GM19240 (cell line): ENCODE measurements around the gene DPM3.
"Not testable (repeated sequence)": the region's sequence is repeated elsewhere in the genome, so short reads cannot be mapped to it uniquely, and the experiment has no call there.

Experiments
- DNase-seq: peaks from one replicate; pipeline ENCODE4 v3.0.0; 2011; ENCODE audit warnings: low spot score; ENCODE audit not compliant: insufficient read length

The DPM3 gene

DNA sequence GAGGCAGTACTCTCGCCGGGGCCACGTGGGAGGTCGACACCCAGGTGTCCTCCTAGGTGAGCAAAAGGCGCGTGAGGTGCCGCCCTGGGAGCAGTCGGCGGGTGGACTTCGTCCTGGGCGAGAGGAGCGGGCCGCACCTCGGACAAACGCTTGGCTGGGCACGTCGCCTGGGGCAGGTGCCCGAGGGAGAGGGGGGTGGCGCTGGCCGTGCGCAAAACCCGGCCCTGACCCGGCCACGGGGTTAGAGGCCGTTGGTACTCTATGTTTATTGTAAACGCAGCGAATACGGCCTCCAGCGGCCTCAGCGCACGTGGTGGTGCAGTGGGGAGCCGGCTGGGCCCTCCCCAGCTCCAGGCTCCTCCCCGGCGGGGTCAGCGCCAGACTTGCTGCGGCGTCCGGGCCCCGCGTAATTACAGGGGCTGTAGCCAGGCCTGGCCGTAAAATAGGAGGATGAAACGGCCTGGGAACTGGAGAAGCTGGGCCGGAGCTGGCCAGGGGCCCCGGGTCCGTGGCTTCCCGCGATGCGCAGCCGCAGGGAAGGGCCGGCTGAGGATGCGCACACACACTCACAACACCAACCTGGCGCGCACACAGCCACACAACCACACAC is 14.3 kb downstream of the DPM3 start:
- DNase-seq, result no peak

DNA sequence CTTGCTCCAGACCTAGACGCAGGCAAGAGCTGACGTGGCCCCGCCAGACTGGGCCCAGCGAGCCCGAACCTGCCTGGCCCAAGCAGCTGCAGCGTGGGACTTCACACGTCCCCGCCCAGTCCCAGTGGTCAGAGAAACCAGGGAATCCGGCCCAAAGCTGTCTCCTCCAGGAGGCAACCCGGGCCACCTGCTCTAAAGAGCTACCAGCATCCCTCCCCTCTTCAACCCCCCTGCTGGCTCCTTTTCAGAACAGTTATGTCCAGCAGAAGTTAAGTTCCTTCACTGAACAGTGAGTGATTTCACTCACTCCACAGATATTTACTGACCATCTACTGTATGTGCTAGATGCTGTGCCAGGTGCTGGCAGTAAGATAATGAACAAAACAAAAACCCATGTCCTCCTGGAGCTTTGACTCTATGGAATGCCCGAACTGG is 14.8 kb downstream of the DPM3 start:
- no peak for DNase-seq

GRCh38 chr1:155124503-155125463 is 15.5 kb downstream of the DPM3 start:
- DNase-seq, result no peak

- no peak for DNase-seq
Observed at GRCh38 chr1:155123801-155124200, 16.5 kb downstream of the DPM3 start.

DNA sequence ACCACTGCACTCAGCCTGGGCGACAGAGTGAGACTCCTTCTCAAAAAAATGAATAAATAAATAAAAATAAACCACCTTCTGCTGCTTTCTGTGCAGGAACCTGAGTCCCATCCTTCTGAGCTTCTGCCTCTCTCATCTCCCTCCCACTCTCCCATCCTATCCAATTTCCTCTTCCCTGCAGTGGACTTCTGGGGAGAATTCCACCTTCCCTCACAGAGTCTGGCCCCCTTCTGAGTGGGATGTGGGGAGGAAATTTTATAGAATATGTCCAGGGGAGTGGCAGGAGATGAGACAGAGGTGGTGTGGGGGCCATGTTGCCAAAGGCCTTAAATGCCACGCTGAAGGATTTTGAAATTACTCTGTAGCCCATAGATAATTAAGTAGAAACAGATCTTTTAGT is 18.0 kb downstream of the DPM3 start:
- DNase-seq, result no peak

GRCh38 chr1:155121249-155121648 is 19.1 kb downstream of the DPM3 start:
- DNase-seq, result no peak

DNA sequence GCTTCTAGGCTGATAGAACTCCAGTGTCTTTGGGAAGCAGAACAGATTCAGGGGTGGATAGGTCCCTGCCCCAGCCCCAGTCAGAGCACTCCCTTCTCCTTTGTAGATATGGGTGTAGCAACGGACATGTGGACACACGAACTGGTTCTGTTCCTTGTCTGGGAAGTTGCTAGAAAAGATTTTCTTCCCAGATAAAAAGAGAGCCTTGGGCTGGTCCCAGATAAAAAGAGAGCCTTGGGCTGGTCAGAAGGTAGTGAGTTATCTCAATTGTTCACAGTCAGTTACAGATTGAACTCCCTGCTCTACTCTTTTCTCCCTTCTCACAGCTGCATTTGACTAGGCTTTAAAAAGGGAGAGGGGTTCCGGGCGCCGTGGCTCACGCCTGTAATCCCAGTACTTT is 20.1 kb downstream of the DPM3 start:
- no peak for DNase-seq

GRCh38 chr1:155118090-155118489 is 22.2 kb downstream of the DPM3 start:
- DNase-seq, result not testable (repeated sequence)

DNA sequence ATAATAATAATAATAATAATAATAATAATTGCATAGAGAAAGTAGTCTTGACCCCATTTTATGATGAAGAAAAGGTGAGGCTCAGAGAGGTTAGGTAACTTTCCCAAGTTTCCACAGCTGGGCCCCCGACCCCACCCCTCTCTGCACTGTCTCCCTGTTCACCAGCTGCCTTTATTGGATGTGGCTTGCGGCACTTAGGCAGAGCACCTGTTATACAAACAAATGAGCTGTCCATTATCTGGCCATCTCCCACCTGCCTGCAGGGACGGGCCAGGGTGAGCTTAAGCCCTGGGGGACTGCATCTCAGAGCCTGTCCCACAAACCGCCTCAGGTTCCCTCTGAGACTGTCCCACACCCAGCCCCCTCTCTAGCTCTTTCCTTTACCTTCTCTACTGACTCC is 22.7 kb downstream of the DPM3 start:
- no peak for DNase-seq

DNA sequence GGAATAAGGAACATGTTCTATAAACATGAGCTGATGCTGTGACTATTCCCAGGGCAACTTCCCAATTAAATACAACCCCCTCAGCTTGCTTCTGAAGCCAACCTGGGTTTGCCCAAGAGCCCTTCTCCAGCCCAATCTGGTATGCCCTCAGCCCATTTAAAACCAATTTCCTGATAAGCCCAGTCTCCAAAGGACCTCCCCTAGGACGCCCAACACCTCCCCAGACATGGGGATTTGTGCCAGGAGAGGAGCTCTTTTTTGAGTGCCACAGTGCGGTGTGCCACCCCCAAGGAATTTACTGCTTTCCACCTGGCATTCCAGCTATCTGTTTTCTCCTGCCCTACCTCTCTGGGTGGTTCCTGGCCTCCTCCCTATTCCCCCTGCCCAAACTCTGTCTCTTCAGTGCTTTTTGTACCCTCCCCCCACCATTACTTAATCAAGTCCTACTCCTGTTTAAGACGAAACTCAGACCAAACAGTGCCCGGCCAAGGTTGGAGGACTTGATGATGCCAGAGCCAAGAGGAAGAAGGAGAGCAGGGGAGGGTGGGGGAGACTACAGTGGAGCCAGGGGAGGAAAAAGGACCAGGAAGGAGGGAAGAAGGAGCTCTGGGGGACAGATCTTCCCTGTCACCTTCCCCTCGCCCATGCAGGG is 24.1 kb downstream of the DPM3 start:
- DNase-seq, result no peak

- no peak for DNase-seq
Observed at GRCh38 chr1:155113450-155113980, 26.8 kb downstream of the DPM3 start.

DNA sequence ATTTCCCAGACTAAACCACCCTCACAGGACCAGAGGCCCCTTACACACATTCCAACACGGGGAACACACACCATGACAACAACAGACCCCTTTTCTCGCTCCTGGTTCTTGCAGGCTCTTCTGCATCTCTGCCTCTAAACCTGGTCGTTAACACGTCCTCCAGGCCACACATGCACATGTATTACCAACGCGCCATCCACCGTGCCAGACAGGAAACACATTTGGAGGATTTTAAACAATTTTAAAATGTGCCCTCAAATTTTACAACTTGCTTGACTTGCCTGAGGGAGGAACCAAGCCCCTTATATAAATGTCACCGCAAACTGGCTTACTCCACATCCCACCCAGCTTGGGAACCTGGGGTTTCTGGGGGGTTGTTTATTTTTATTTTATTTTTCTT is 29.5 kb downstream of the DPM3 start:
- no peak for DNase-seq

DNA sequence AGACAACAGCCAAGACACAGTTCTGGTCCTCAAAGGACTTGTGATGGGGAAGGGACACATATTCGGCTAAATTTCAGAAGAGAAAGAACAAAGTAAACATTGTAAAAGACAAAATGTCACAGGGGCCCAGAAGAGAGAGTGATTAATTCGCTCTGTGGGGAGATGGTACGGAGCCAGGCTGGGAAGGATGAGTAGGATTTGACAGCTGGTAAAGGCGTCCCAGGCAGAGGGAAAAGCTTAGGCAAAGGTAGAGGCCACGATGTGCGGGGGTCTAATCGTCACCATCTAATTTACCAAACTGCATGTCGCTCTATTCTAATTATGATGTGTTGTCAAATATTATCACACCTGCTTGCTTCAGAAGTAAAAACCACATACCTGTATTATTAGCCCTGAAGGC is 29.9 kb downstream of the DPM3 start:
- no peak for DNase-seq

DNA sequence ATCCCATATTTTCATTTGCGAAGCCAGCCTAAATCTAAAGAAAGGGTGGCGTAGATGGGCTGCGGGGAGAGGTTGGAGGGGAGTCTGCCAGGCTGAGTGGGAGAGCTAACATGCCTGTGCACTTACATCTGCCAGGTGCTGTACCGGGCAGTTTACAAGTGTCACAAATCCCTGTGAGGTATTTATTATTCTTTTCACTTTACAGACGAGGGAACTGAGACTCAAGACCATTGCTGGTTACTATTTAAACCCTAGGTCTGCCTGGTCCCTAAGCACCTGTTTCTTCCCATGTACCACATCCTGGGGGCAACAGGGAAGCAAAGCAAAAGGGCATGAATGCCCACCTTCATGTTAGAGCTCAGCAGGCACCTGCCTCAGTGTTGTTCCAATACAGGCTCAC is 32.0 kb downstream of the DPM3 start:
- no peak for DNase-seq

DNA sequence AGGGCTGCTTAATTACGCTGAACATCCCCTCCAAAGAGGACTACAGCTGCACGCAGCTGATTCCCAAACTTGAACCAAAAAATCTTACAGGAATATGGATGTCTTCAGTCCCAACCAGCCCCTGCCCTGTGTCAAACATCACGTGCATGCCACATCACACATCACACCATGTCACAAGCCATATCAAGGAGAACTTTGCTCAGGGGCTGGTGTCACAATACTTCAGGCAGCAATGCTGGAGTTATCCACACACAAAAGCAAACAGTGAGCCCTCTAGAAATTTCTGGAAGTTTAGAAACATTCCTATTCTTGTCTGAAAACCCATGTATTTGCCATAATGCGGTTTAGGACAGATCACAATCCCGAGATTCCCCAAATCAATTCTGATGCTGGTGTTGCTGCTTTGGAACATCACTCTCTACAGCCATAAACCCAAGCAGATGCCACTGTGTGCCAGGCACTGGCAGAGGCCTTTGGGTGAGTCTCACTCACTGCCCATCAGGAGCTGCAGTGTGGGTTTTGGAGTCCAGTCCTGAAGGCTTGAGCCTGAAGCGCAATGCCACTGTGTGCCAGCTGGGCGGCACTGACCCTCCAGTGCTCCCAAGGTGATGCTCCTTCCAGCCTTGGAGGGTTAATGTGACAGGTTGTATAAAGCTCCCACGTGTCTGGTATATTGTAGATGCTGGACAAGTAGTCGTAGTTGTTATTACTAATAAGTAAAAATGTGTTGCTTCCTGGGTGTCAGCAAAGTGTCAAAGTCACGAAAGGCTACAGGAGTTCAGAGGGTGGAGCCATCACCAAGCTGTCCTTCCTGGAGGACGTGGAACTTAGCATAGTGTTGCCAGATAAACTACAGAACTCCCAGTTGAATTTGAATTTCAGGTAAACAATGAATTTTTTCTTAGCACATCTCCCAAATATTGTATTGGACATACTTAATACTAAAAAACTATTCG is 32.7 kb downstream of the DPM3 start:
- no peak for DNase-seq

GRCh38 chr1:155106862-155107261 is 33.5 kb downstream of the DPM3 start:
- no peak for DNase-seq

- no peak for DNase-seq
Observed at GRCh38 chr1:155105604-155106011, 34.7 kb downstream of the DPM3 start.

GRCh38 chr1:155104605-155105534 is 35.5 kb downstream of the DPM3 start:
- no peak for DNase-seq

- no peak for DNase-seq
Observed at GRCh38 chr1:155103325-155103724, 37.0 kb downstream of the DPM3 start.

GRCh38 chr1:155099331-155099730 is 41.0 kb downstream of the DPM3 start:
- no peak for DNase-seq
